ENCODE measurements around the gene LMBR1. TPM values are rescaled to one million over a fixed set of nuclear protein-coding genes. Genes with fewer than 3 reads are reported as not detected.

Gene LMBR1
- total and polyA plus RNA-seq, 4 experiments from 2014 or later = 35.3 to 97.4 (median 55.2) TPM

GRCh38 chr7:156680281-156680680 is 212.7 kb downstream of the LMBR1 start:
- intact Hi-C loops (cut with micrococcal nuclease) = no loop called here
- Mint-ChIP-seq H3K4me1 (no peaks in the 10 kb centered on the region), H3K9me3 (no peaks in the 10 kb centered on the region), H3K27me3 (no peaks in the 10 kb centered on the region), H3K27ac (no peak overlapping the region), H3K36me3 (peaks cover 44 to 75% of the 10 kb centered on the region in 2 donors), H3K4me3 (no peak overlapping the region)
- CTCF ChIA-PET (ENCODE audit: partially characterized antibody) = no interaction called here
- no peaks in the 10 kb centered on the region for H3K27me3 ChIP-seq (ENCODE audit: insufficient read depth, low read length)
- H3K4me3 ChIP-seq (ENCODE audit: low read length in 2 of 2) = no peak overlapping the region
- no peak overlapping the region for H3K27ac ChIP-seq (ENCODE audit: low read depth, low read length)
- no peak for DNase-seq
- no peaks in the 10 kb centered on the region for H3K9me3 ChIP-seq (ENCODE audit: control insufficient read depth in 1 of 2, low read length in 2 of 2)
- H3K36me3 ChIP-seq (ENCODE audit: insufficient read depth, low read length) = peaks cover 9% of the 10 kb centered on the region
- no peaks in the 10 kb centered on the region for H3K4me1 ChIP-seq (ENCODE audit: insufficient read depth, low read length)
- POLR2A ChIA-PET (ENCODE audit: partially characterized antibody) = no interaction called here

DNA sequence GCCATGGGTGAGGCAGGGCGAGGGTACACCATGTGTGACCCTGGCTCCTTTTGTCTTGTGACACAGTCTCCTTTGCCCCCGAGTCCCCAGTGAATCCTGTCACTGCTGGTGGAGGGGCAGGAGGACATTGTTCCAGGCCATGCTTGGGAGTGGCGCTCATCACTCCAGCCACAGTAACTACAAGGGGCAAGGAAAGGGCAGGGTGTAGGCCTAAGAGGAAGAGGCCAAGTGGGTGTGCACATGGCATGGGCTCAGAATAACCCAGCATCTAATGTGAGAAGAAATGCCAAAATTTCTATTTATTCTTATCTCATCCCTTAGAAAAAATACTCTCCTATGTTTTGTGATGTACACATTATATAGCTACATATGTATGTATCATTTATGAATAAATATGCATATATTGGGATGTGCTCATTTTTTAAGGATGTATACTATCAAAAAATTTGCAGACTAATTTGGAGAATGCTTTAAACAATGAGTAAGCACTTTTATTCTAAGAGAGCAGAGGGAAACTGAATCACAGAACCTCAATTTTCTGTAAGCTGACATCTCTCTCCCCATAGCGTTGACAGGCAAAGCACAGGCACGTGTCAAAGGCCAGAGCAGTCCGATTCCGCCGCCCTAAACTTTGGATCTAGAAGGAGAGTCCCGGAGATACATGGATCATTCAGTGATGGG is 215.5 kb downstream of the LMBR1 start:
- intact Hi-C loops (cut with micrococcal nuclease) = no loop called here
- Mint-ChIP-seq H3K9me3 (no peaks in the 10 kb centered on the region), H3K27ac (no peak overlapping the region), H3K36me3 (peaks cover 53 to 69% of the 10 kb centered on the region in 2 donors), H3K4me3 (no peak overlapping the region), H3K4me1 (no peaks in the 10 kb centered on the region), H3K27me3 (no peaks in the 10 kb centered on the region)
- Histone ChIP-seq H3K4me1 (ENCODE audit: insufficient read depth, low read length) (no peaks in the 10 kb centered on the region), H3K27me3 (ENCODE audit: insufficient read depth, low read length) (no peaks in the 10 kb centered on the region), H3K9me3 (ENCODE audit: control insufficient read depth in 1 of 2, low read length in 2 of 2) (no peaks in the 10 kb centered on the region), H3K4me3 (ENCODE audit: low read length in 2 of 2) (no peak overlapping the region), H3K27ac (ENCODE audit: low read depth, low read length) (no peak overlapping the region), H3K36me3 (ENCODE audit: insufficient read depth, low read length) (peaks cover 9% of the 10 kb centered on the region)
- ChIA-PET POLR2A (ENCODE audit: partially characterized antibody) (no interaction called here), CTCF (ENCODE audit: partially characterized antibody) (no interaction called here)
- no peak for DNase-seq

GRCh38 chr7:156676263-156676662 is 216.7 kb downstream of the LMBR1 start:
- Mint-ChIP-seq H3K27ac (no peak overlapping the region), H3K4me1 (no peaks in the 10 kb centered on the region), H3K27me3 (no peaks in the 10 kb centered on the region), H3K9me3 (no peaks in the 10 kb centered on the region), H3K4me3 (no peak overlapping the region), H3K36me3 (peaks cover 44 to 65% of the 10 kb centered on the region in 2 donors)
- Histone ChIP-seq H3K4me1 (ENCODE audit: insufficient read depth, low read length) (no peaks in the 10 kb centered on the region), H3K36me3 (ENCODE audit: insufficient read depth, low read length) (peaks cover 9% of the 10 kb centered on the region), H3K27ac (ENCODE audit: low read depth, low read length) (no peak overlapping the region), H3K27me3 (ENCODE audit: insufficient read depth, low read length) (no peaks in the 10 kb centered on the region), H3K4me3 (ENCODE audit: low read length in 2 of 2) (no peak overlapping the region), H3K9me3 (ENCODE audit: control insufficient read depth in 1 of 2, low read length in 2 of 2) (no peaks in the 10 kb centered on the region)
- no peak for DNase-seq
- ChIA-PET POLR2A (ENCODE audit: partially characterized antibody) (no interaction called here), CTCF (ENCODE audit: partially characterized antibody) (no interaction called here)
- intact Hi-C loops (cut with micrococcal nuclease) = no loop called here

DNA sequence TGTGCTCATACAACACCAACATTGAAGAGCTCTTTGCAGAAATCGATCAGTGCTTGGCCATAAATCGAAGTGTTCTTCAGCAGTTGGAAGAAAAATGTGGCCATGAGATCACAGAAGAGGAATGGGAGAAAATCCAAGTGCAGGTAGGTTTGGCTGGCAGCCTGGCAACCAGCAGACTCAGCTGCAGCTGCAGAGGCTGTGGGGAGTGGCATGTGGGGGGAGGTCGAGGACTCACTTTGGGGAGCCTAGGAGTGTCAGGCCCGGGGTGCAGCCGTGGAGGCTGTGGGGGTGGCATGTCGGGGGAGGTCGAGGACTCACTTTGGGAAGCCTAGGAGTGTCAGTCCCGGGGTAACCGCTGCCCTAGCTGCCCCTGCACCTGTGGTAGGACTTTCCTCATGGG is 217.3 kb downstream of the LMBR1 start:
- ChIA-PET CTCF (ENCODE audit: partially characterized antibody) (no interaction called here), POLR2A (ENCODE audit: partially characterized antibody) (no interaction called here)
- peaks cover 9% of the 10 kb centered on the region for H3K36me3 ChIP-seq (ENCODE audit: insufficient read depth, low read length)
- H3K4me3 Mint-ChIP-seq = no peak overlapping the region
- no peak for DNase-seq
- H3K36me3 Mint-ChIP-seq = peaks cover 46 to 65% of the 10 kb centered on the region in 2 donors
- H3K27me3 ChIP-seq (ENCODE audit: insufficient read depth, low read length) = no peaks in the 10 kb centered on the region
- no peaks in the 10 kb centered on the region for H3K4me1 Mint-ChIP-seq
- no peak overlapping the region for H3K27ac Mint-ChIP-seq
- no peaks in the 10 kb centered on the region for H3K9me3 ChIP-seq (ENCODE audit: control insufficient read depth in 1 of 2, low read length in 2 of 2)
- H3K27me3 Mint-ChIP-seq = no peaks in the 10 kb centered on the region
- intact Hi-C loops (cut with micrococcal nuclease) = no loop called here
- H3K4me3 ChIP-seq (ENCODE audit: low read length in 2 of 2) = no peak overlapping the region
- H3K4me1 ChIP-seq (ENCODE audit: insufficient read depth, low read length) = no peaks in the 10 kb centered on the region
- no peaks in the 10 kb centered on the region for H3K9me3 Mint-ChIP-seq
- no peak overlapping the region for H3K27ac ChIP-seq (ENCODE audit: low read depth, low read length)

DNA sequence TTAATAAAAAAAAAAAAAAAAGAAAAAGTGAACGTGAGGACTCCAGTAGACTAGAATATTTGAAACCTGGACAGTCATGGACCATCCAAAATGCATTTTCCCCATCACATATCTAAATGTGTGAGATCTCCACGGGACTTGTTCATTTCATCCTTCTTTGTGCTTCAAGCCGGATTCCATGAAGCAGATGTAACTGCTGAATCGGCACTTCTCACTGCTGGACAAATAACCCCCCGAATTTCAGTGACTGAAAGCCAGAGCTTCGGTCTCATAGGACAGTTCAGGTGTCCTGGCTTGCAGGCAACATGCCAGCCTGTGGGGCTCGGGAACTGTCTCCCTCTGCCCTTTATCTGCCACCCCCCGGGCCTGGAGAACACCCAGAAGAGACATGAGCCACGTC is 219.1 kb downstream of the LMBR1 start:
- Mint-ChIP-seq H3K9me3 (peaks cover 0 to 2% (median 0%) of the 10 kb centered on the region in 8 donors), H3K27ac (no peak overlapping the region), H3K4me1 (no peaks in the 10 kb centered on the region), H3K27me3 (no peaks in the 10 kb centered on the region), H3K36me3 (peaks cover 46 to 60% of the 10 kb centered on the region in 2 donors), H3K4me3 (no peak overlapping the region)
- no peaks in the 10 kb centered on the region for H3K9me3 ChIP-seq (ENCODE audit: control insufficient read depth in 1 of 2, low read length in 2 of 2)
- DNase-seq = no peak
- H3K4me3 ChIP-seq (ENCODE audit: low read length in 2 of 2) = no peak overlapping the region
- H3K4me1 ChIP-seq (ENCODE audit: insufficient read depth, low read length) = no peaks in the 10 kb centered on the region
- POLR2A ChIA-PET (ENCODE audit: partially characterized antibody) = no interaction called here
- peaks cover 9% of the 10 kb centered on the region for H3K36me3 ChIP-seq (ENCODE audit: insufficient read depth, low read length)
- intact Hi-C loops (cut with micrococcal nuclease) = no loop called here
- CTCF ChIA-PET (ENCODE audit: partially characterized antibody) = no interaction called here
- no peak overlapping the region for H3K27ac ChIP-seq (ENCODE audit: low read depth, low read length)
- H3K27me3 ChIP-seq (ENCODE audit: insufficient read depth, low read length) = no peaks in the 10 kb centered on the region

- DNase-seq = no peak
- H3K27me3 Mint-ChIP-seq = no peaks in the 10 kb centered on the region
- H3K4me1 Mint-ChIP-seq = no peaks in the 10 kb centered on the region
- no peak overlapping the region for H3K4me3 Mint-ChIP-seq
- ChIA-PET CTCF (ENCODE audit: partially characterized antibody) (no interaction called here), POLR2A (ENCODE audit: partially characterized antibody) (no interaction called here)
- Histone ChIP-seq H3K4me3 (ENCODE audit: low read length in 2 of 2) (no peak overlapping the region), H3K27ac (ENCODE audit: low read depth, low read length) (no peak overlapping the region), H3K27me3 (ENCODE audit: insufficient read depth, low read length) (no peaks in the 10 kb centered on the region), H3K4me1 (ENCODE audit: insufficient read depth, low read length) (no peaks in the 10 kb centered on the region), H3K9me3 (ENCODE audit: control insufficient read depth in 1 of 2, low read length in 2 of 2) (no peaks in the 10 kb centered on the region), H3K36me3 (ENCODE audit: insufficient read depth, low read length) (peaks cover 6% of the 10 kb centered on the region)
- H3K9me3 Mint-ChIP-seq = peaks cover 0 to 2% (median 0%) of the 10 kb centered on the region in 8 donors
- no peak overlapping the region for H3K27ac Mint-ChIP-seq
- H3K36me3 Mint-ChIP-seq = peaks cover 42 to 58% of the 10 kb centered on the region in 2 donors
- intact Hi-C loops (cut with micrococcal nuclease) = no loop called here
Measured at GRCh38 chr7:156673454-156673853, 219.5 kb downstream of the LMBR1 start.

DNA sequence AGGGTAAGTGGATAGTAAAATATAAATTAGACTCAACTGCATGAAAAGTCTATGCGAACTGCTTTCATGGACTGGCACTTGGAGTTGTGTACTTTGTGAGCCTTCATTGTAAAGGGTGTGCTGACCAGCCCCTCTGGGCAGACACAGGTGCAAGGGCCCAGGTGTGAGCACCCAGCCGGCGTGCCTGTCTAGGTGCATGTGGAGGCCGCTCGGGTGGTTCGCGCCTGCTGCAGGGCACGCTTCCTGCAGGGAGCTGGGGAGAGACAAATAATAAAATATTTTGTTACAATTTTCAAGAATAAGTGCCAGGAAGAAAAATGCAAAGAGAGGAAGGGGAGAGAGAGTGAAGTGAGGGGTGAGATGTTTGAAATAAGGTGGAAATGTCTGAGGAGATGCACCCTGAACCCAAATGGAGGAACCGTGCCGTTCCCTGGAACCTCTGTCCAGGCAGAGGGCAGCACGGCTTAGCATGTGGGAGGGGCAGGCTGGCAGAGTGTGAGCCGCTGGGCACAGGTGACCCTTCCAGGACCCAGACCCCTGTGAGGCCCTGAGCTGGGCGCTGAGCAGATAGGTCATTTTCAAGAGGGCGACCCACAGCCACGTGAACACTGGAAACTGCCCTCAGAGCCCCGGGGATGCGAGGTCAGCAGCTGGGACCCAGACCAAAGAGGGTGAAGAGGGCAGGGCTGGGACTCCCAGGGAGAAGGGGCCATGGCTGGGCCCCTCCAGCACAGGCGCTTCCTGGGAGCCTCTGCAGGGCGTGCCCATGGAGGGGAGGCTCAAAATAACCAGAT is 223.8 kb downstream of the LMBR1 start:
- no peak for DNase-seq
- no peak overlapping the region for H3K27ac Mint-ChIP-seq
- H3K27me3 Mint-ChIP-seq = no peaks in the 10 kb centered on the region
- peaks cover 14 to 27% of the 10 kb centered on the region in 2 donors for H3K36me3 Mint-ChIP-seq
- Histone ChIP-seq H3K9me3 (ENCODE audit: control insufficient read depth in 1 of 2, low read length in 2 of 2) (no peaks in the 10 kb centered on the region), H3K4me3 (ENCODE audit: low read length in 2 of 2) (no peak overlapping the region), H3K4me1 (ENCODE audit: insufficient read depth, low read length) (no peaks in the 10 kb centered on the region), H3K27me3 (ENCODE audit: insufficient read depth, low read length) (no peaks in the 10 kb centered on the region), H3K36me3 (ENCODE audit: insufficient read depth, low read length) (no peaks in the 10 kb centered on the region), H3K27ac (ENCODE audit: low read depth, low read length) (no peak overlapping the region)
- ChIA-PET POLR2A (ENCODE audit: partially characterized antibody) (no interaction called here), CTCF (ENCODE audit: partially characterized antibody) (no interaction called here)
- intact Hi-C loops (cut with micrococcal nuclease) = no loop called here
- no peaks in the 10 kb centered on the region for H3K4me1 Mint-ChIP-seq
- H3K4me3 Mint-ChIP-seq = no peak overlapping the region
- peaks cover 0 to 2% (median 0%) of the 10 kb centered on the region in 8 donors for H3K9me3 Mint-ChIP-seq

Measured in CD4-positive, alpha-beta memory T cell (primary cell).